ENCODE data around the gene GSDMA. TPM values are rescaled to one million over a fixed set of nuclear protein-coding genes. Genes with fewer than 3 reads are reported as not detected.
"Not testable (repeated sequence)": the region's sequence is repeated elsewhere in the genome, so short reads cannot be mapped to it uniquely, and the experiment has no call there.

GSDMA gene
- total RNA-seq, 1 donor, result 0.94 TPM

DNA sequence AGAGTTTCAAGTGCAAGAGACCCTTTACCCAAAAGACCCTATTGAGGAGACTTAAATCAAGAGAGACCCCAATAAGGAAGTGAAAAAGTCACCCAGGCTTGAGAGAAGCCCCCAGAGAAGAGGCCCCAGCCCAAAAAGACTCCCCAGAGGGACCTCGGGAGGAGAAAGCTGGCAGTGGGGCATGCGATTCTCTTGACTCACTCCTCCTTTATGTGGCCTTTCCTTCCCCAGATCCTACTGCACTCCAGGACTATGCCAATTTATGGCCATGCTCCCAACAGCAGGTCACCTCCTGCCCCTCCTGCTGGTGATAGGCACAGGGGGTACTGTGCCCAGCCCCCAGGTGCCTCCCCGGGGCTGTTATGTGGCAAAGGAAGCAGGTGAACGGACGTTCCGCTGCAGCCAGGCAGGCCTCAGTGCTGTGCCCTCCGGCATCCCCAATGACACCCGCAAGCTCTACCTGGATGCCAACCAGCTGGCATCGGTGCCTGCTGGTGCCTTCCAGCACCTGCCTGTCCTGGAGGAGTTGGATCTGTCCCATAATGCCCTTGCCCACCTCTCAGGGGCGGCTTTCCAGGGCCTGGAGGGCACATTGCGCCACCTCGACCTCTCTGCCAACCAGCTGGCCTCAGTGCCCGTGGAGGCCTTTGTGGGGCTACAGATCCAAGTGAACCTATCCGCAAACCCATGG, 19.0 kb upstream of the GSDMA start:
- Histone ChIP-seq H3K27me3 (ENCODE audit: insufficient read depth, low read length) (no peaks in the 10 kb centered on the region), H3K4me3 (ENCODE audit: low read length) (no peak overlapping the region), H3K4me1 (ENCODE audit: insufficient read depth, low read length) (peaks cover 11% of the 10 kb centered on the region), H3K9me3 (ENCODE audit: low read depth, low read length) (no peaks in the 10 kb centered on the region)

DNA sequence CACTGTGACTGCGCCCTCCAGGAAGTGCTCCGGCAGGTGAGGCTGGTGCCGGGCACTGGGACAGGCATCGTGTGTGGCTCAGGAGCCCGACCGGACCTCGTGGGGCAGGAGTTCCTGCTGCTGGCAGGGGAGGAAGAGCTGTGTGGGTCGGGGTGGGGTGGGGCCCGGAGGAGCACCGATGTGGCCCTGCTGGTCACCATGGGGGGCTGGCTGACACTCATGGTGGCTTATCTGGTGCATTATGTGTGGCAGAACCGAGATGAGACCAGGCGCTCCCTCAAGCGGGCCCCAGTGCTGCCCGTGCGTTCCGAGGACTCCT, 18.5 kb upstream of the GSDMA start:
- H3K9me3 ChIP-seq (ENCODE audit: low read depth, low read length), result no peaks in the 10 kb centered on the region
- H3K4me3 ChIP-seq (ENCODE audit: low read length), result no peak overlapping the region
- no peaks in the 10 kb centered on the region for H3K27me3 ChIP-seq (ENCODE audit: insufficient read depth, low read length)
- H3K4me1 ChIP-seq (ENCODE audit: insufficient read depth, low read length), result peaks cover 9% of the 10 kb centered on the region

DNA sequence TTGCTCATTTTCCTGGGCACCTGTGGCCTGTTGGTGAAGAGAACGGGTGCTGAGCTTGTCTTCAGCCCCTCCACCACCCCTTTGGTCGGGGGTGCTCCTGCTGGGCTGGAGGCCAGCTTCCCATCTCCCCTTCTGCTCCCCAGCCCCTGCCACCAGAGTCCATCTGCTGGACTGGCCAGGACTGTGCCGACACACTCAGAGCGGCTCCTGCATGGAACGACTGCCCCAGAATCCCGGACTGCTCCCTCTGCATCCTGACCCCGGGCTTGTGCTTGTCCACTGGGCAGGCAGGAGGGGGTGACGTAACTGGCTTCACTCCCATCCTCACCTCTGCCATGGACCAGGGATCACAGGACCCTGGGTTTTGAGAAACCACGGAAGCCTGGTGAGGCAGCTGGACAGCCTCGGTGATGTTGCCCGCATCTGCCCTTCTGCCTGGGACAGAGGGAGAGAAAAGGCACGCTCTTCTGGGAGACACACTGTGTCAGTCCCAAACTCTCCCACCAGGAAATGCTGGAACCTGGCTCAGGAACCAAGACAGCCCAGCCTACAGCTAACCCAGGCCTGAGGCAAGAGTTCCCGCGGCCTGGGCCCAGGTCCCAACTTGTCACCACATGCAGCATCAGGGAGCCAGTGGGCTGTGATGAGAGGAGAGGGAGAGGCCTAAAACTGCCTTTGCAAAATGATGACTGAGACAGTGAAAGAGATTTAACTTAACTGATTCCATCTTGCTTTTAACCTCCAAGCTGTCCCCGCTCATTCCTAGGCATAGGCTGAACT, 16.1 kb upstream of the GSDMA start:
- peaks cover under 1% of the 10 kb centered on the region for H3K4me1 ChIP-seq (ENCODE audit: insufficient read depth, low read length)
- H3K9me3 ChIP-seq (ENCODE audit: low read depth, low read length), result no peaks in the 10 kb centered on the region
- no peaks in the 10 kb centered on the region for H3K27me3 ChIP-seq (ENCODE audit: insufficient read depth, low read length)
- no peak overlapping the region for H3K4me3 ChIP-seq (ENCODE audit: low read length)

- H3K9me3 ChIP-seq (ENCODE audit: low read depth, low read length); H3K4me3 ChIP-seq (ENCODE audit: low read length); H3K27me3 ChIP-seq (ENCODE audit: insufficient read depth, low read length): not testable (repeated sequence)
- peaks cover 11% of the 10 kb centered on the region for H3K4me1 ChIP-seq (ENCODE audit: insufficient read depth, low read length)
Measured at GRCh38 chr17:39948489-39948828, 14.3 kb upstream of the GSDMA start.

DNA sequence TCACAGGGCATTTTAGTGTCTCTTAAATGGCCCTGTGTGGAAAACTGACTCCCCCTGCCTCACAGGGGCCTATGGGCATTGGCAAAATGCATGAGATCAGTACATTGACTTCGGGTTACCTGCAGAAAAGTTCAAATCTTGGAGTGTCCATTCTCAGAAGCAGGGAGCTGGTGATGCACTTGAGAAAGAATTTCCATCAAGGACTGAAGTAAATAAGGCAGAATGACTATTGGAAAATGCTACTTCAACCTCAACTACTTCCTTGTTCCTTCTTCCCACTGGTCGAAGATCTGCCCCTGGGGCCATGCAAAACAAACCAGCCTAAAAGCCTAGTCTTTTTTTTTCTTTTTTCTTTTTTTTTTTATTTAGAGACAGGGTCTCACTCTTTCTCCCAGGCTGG, 13.8 kb upstream of the GSDMA start:
- H3K9me3 ChIP-seq (ENCODE audit: low read depth, low read length), result no peaks in the 10 kb centered on the region
- H3K4me3 ChIP-seq (ENCODE audit: low read length), result no peak overlapping the region
- peaks cover 15% of the 10 kb centered on the region for H3K4me1 ChIP-seq (ENCODE audit: insufficient read depth, low read length)
- H3K27me3 ChIP-seq (ENCODE audit: insufficient read depth, low read length), result no peaks in the 10 kb centered on the region

DNA sequence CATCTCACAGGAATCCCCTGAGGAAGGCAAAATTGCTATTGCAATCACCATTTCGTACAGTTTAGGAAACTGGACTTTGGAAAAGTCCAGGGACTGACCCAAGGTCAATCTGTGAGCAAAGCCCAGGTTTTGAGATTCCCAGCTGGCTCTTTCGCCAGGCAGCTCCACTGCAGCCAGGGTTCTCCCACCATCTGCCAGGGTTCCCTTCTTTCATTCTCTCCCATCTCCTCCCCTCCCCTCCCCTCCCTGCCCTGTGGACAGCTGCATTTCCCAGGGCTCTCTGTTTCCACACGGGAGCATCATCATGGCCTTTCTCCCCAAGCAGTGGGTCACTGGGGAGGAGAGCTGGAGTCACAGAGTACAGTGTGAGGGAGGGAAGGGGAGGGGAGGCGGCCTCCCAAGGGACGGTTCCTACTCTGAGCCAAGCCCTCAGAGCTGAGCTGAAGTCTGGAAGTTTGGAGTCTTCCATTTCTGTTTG, 11.9 kb upstream of the GSDMA start:
- no peak overlapping the region for H3K4me3 ChIP-seq (ENCODE audit: low read length)
- peaks cover 15% of the 10 kb centered on the region for H3K4me1 ChIP-seq (ENCODE audit: insufficient read depth, low read length)
- H3K27me3 ChIP-seq (ENCODE audit: insufficient read depth, low read length), result no peaks in the 10 kb centered on the region
- no peaks in the 10 kb centered on the region for H3K9me3 ChIP-seq (ENCODE audit: low read depth, low read length)

DNA sequence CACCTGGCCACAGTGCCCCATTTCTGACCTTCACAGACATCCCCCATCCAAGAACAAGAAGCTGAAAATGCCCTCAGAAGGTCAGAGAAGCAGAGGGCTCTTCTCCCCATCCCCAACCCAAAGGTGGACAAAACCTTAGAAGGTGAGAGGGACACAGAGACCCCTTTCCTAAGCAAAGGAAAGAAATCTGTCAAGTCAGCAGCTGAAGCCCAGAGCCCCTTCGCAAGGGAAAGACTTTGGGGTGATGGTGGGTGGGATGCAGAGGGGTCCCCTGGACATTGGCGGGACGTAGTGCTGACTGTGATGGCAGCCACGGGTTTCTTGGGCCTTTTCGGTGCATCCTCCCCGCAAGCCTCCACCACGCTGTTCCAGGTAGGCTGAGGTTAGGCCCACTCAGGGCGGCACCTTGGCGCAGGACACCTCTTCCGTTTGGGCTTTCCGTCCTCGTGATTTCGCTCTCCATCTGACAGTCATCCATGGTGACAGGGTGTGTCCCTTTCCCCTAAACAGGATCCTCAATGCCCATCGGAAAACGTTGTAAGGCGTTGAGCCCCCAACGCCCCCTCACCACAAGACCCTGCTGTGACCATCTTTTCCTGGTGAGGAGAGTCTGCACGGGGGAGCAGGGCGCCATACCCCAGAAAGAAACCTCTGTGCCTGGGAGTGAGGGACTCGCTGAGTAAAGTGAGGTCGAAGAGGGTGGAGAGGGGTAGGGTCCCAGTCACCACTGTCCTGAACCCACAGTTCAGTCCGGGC, 10.7 kb upstream of the GSDMA start:
- peaks cover 15% of the 10 kb centered on the region for H3K4me1 ChIP-seq (ENCODE audit: insufficient read depth, low read length)
- H3K4me3 ChIP-seq (ENCODE audit: low read length), result peak overlapping the region; percentile 32

GRCh38 chr17:39952680-39953470, 9.9 kb upstream of the GSDMA start:
- Histone ChIP-seq H3K9me3 (ENCODE audit: low read depth, low read length) (no peaks in the 10 kb centered on the region), H3K27me3 (ENCODE audit: insufficient read depth, low read length) (no peaks in the 10 kb centered on the region), H3K4me3 (ENCODE audit: low read length) (peak overlapping the region; percentile 32), H3K4me1 (ENCODE audit: insufficient read depth, low read length) (peaks cover 15% of the 10 kb centered on the region)

More for the DNA sequence above, 10.7 kb upstream of the GSDMA start:
- no peaks in the 10 kb centered on the region for H3K27me3 ChIP-seq (ENCODE audit: insufficient read depth, low read length)
- no peaks in the 10 kb centered on the region for H3K9me3 ChIP-seq (ENCODE audit: low read depth, low read length)

DNA sequence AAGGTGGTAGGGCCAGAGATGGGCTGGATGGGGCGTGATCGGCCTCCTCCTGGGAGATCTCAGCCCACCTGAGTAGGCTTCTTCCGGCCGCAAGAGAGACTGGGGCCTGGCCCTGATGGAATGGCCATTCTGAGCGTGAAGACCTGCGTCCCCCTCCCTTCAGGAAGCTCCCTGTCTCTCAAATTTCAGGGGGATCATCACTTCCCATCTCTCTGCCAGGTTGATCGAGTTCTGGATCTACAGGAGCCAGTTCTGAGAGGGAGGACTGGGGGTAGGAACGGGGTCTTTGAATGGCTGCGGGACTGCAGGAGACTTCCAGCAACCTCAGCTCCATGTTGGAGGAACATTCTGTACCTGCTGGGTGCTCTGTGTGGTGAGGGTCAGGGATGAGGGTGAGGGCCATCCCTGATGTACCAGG, 9.3 kb upstream of the GSDMA start:
- peaks cover 15% of the 10 kb centered on the region for H3K4me1 ChIP-seq (ENCODE audit: insufficient read depth, low read length)
- no peaks in the 10 kb centered on the region for H3K27me3 ChIP-seq (ENCODE audit: insufficient read depth, low read length)
- peak overlapping the region; percentile 31 for H3K4me3 ChIP-seq (ENCODE audit: low read length)

DNA sequence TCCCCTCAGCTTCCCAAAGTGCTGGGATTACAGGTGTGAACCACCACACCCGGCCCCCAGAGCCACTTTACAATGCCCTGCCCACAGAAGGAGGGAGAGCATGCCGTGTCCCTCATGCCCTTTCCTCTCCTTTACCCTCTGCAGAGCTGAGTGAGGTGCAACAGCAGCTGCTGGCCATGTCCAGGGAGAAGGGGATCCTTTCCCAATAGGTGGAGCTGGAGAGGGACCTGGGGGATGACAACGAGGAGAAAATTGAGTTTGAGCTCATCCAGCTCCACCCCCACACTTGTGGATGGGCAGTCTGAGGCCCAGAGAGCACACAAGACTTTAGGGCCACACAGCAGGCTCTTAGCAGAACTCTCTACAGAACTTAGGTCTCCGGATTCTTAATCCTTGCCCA, 7.9 kb upstream of the GSDMA start:
- Histone ChIP-seq H3K4me1 (ENCODE audit: insufficient read depth, low read length) (peaks cover 20% of the 10 kb centered on the region), H3K9me3 (ENCODE audit: low read depth, low read length) (no peaks in the 10 kb centered on the region), H3K4me3 (ENCODE audit: low read length) (no peak overlapping the region), H3K27me3 (ENCODE audit: insufficient read depth, low read length) (no peaks in the 10 kb centered on the region)

More for the DNA sequence above, 9.3 kb upstream of the GSDMA start:
- no peaks in the 10 kb centered on the region for H3K9me3 ChIP-seq (ENCODE audit: low read depth, low read length)

GRCh38 chr17:39955726-39956225, 7.0 kb upstream of the GSDMA start:
- H3K9me3 ChIP-seq (ENCODE audit: low read depth, low read length), result no peaks in the 10 kb centered on the region
- no peaks in the 10 kb centered on the region for H3K27me3 ChIP-seq (ENCODE audit: insufficient read depth, low read length)
- peaks cover 20% of the 10 kb centered on the region for H3K4me1 ChIP-seq (ENCODE audit: insufficient read depth, low read length)
- H3K4me3 ChIP-seq (ENCODE audit: low read length), result no peak overlapping the region

DNA sequence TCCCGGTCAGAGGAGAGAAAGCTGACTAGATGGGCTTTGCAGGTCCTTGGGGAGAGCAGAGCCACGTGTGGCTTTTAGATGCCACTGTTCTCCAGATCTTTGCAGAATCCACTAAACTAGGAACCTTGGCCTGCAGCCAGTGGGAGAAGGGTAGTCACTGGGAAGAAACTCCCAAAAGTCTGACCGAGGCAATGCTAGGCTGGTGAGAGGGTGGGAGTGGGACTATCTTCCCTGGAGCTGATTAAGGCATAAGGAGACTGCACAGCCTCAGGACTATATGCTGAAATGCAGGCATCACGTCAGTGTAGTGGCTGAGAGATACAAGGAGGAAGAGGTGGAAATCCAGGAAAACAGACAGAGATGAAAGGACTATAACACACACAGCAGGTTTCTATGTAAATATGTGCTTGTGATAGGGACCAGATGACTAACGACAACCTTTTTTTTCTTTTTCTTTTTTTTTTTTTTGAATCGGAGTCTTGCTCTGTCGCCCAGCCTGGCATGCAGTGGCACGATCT, 2.2 kb upstream of the GSDMA start:
- Histone ChIP-seq H3K9me3 (ENCODE audit: low read depth, low read length) (no peaks in the 10 kb centered on the region), H3K4me1 (ENCODE audit: insufficient read depth, low read length) (peaks cover 18% of the 10 kb centered on the region), H3K4me3 (ENCODE audit: low read length) (no peak overlapping the region), H3K27me3 (ENCODE audit: insufficient read depth, low read length) (no peaks in the 10 kb centered on the region)

DNA sequence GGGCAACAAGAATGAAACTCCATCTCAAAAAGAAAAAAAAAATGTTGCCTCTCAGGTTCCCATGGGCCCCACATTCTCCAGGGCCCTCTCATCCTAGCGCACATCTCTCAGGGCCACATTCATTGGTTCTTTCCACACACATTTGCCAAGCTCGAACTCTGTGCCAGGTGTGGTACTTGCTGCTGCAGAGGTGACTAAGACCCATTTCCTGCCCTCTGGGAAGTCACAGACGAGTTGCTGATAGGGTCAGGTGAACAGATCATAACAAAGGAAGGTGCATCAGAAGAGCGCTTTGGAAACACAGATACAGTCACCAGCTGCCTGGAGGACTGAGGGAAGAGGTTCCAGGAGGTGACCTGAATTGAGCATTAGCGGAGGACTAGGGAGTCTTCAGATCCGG, 1.0 kb downstream of the GSDMA start:
- Histone ChIP-seq H3K27me3 (ENCODE audit: insufficient read depth, low read length) (no peaks in the 10 kb centered on the region), H3K4me1 (ENCODE audit: insufficient read depth, low read length) (peaks cover 37% of the 10 kb centered on the region), H3K4me3 (ENCODE audit: low read length) (no peak overlapping the region), H3K9me3 (ENCODE audit: low read depth, low read length) (no peaks in the 10 kb centered on the region)

GRCh38 chr17:39965017-39965699, 2.4 kb downstream of the GSDMA start:
- Histone ChIP-seq H3K4me1 (ENCODE audit: insufficient read depth, low read length) (peaks cover 33% of the 10 kb centered on the region), H3K9me3 (ENCODE audit: low read depth, low read length) (no peaks in the 10 kb centered on the region), H3K27me3 (ENCODE audit: insufficient read depth, low read length) (no peaks in the 10 kb centered on the region), H3K4me3 (ENCODE audit: low read length) (no peak overlapping the region)

All from mononuclear cell (primary cell).